ENCODE data around the gene ADAMTS6. TPM values are rescaled to one million over a fixed set of nuclear protein-coding genes. Genes with fewer than 3 reads are reported as not detected.

The ADAMTS6 gene
- total and polyA plus RNA-seq, 2 of the 13 experiments (the other 11 are each of a cell fraction or from before 2014, with no cell fraction given): 3.1 to 8.2 TPM

GRCh38 chr5:65475895-65476294, 5.8 kb downstream of the ADAMTS6 start (continued):
- TF ChIP-seq, protein P1, sequence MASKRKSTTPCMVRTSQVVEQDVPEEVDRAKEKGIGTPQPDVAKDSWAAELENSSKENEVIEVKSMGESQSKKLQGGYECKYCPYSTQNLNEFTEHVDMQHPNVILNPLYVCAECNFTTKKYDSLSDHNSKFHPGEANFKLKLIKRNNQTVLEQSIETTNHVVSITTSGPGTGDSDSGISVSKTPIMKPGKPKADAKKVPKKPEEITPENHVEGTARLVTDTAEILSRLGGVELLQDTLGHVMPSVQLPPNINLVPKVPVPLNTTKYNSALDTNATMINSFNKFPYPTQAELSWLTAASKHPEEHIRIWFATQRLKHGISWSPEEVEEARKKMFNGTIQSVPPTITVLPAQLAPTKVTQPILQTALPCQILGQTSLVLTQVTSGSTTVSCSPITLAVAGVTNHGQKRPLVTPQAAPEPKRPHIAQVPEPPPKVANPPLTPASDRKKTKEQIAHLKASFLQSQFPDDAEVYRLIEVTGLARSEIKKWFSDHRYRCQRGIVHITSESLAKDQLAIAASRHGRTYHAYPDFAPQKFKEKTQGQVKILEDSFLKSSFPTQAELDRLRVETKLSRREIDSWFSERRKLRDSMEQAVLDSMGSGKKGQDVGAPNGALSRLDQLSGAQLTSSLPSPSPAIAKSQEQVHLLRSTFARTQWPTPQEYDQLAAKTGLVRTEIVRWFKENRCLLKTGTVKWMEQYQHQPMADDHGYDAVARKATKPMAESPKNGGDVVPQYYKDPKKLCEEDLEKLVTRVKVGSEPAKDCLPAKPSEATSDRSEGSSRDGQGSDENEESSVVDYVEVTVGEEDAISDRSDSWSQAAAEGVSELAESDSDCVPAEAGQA (IDR thresholded peaks at IDR 0.05; ENCODE audit: low read depth): no peak
- TF ChIP-seq, protein P1 (CRISPR knock-in tag; IDR thresholded peaks at IDR 0.05; ENCODE audit: borderline replicate concordance): no peak
- TF ChIP-seq, protein P2, sequence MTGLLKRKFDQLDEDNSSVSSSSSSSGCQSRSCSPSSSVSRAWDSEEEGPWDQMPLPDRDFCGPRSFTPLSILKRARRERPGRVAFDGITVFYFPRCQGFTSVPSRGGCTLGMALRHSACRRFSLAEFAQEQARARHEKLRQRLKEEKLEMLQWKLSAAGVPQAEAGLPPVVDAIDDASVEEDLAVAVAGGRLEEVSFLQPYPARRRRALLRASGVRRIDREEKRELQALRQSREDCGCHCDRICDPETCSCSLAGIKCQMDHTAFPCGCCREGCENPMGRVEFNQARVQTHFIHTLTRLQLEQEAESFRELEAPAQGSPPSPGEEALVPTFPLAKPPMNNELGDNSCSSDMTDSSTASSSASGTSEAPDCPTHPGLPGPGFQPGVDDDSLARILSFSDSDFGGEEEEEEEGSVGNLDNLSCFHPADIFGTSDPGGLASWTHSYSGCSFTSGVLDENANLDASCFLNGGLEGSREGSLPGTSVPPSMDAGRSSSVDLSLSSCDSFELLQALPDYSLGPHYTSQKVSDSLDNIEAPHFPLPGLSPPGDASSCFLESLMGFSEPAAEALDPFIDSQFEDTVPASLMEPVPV (CRISPR knock-in tag; IDR thresholded peaks at IDR 0.05): no peak
- TF ChIP-seq ZNF746 (CRISPR knock-in tag; IDR thresholded peaks at IDR 0.05): no peak

GRCh38 chr5:65475336-65475735, 6.4 kb downstream of the ADAMTS6 start:
- in situ Hi-C loops (cut with HindIII; ENCODE audit: extremely low pct_ligation_motif_present, low pct_unique_long_range_greater_than_20kb) (loop anchor here (25.0 kb wide), 2 partner anchors 513 to 838 kb away; no protein-coding TSS in a partner anchor), intact Hi-C loops (cut with micrococcal nuclease; ENCODE audit: unreplicated experiment) (no loop called here)
- POLR2A ChIA-PET: no interaction called here
- no TSS peak for BruUV-seq (replicated peaks)
- Histone ChIP-seq H2AFZ (ENCODE audit: low read length) (no peak overlapping the region), H3K4me2 (ENCODE audit: low read depth, low read length) (no peak overlapping the region), H3K27ac (ENCODE audit: extremely low read length, insufficient read depth, low read length) (no peak overlapping the region), H3K9ac (ENCODE audit: insufficient read depth, low read depth, low read length) (no peak overlapping the region), H3K79me2 (ENCODE audit: insufficient read depth, low read length) (no peaks in the 10 kb centered on the region), H4K20me1 (ENCODE audit: insufficient read depth, low read length) (no peaks in the 10 kb centered on the region), H3K4me3 (replicated peaks in 1 of 3; ENCODE audit: insufficient read depth in 1 of 3, low read depth in 2 of 3, low read length in 3 of 3) (no peak overlapping the region), H3K27me3 (ENCODE audit: control insufficient read depth in 1 of 2, insufficient read depth in 2 of 2, low read length in 2 of 2) (no peaks in the 10 kb centered on the region), H3K36me3 (replicated peaks in 1 of 2; ENCODE audit: control insufficient read depth in 1 of 2, insufficient read depth in 2 of 2, low read length in 2 of 2) (no peaks in the 10 kb centered on the region), H3K9me3 (ENCODE audit: low read length) (no peaks in the 10 kb centered on the region), H3K4me1 (ENCODE audit: insufficient read depth, low read length) (peaks cover 9% of the 10 kb centered on the region)
- TF ChIP-seq SMARCC2 (IDR thresholded peaks at IDR 0.05) (no peak), ZBTB3 (CRISPR knock-in tag; IDR thresholded peaks at IDR 0.05; ENCODE audit: borderline replicate concordance, low read depth) (no peak), NKX3-1 (CRISPR knock-in tag; IDR thresholded peaks at IDR 0.05) (no peak), SSRP1 (CRISPR knock-in tag; IDR thresholded peaks at IDR 0.05) (no peak)
- TF ChIP-seq, protein P3, sequence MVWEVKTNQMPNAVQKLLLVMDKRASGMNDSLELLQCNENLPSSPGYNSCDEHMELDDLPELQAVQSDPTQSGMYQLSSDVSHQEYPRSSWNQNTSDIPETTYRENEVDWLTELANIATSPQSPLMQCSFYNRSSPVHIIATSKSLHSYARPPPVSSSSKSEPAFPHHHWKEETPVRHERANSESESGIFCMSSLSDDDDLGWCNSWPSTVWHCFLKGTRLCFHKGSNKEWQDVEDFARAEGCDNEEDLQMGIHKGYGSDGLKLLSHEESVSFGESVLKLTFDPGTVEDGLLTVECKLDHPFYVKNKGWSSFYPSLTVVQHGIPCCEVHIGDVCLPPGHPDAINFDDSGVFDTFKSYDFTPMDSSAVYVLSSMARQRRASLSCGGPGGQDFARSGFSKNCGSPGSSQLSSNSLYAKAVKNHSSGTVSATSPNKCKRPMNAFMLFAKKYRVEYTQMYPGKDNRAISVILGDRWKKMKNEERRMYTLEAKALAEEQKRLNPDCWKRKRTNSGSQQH (CRISPR knock-in tag; IDR thresholded peaks at IDR 0.05; ENCODE audit: low read depth): no peak
- TF ChIP-seq, protein P4, sequence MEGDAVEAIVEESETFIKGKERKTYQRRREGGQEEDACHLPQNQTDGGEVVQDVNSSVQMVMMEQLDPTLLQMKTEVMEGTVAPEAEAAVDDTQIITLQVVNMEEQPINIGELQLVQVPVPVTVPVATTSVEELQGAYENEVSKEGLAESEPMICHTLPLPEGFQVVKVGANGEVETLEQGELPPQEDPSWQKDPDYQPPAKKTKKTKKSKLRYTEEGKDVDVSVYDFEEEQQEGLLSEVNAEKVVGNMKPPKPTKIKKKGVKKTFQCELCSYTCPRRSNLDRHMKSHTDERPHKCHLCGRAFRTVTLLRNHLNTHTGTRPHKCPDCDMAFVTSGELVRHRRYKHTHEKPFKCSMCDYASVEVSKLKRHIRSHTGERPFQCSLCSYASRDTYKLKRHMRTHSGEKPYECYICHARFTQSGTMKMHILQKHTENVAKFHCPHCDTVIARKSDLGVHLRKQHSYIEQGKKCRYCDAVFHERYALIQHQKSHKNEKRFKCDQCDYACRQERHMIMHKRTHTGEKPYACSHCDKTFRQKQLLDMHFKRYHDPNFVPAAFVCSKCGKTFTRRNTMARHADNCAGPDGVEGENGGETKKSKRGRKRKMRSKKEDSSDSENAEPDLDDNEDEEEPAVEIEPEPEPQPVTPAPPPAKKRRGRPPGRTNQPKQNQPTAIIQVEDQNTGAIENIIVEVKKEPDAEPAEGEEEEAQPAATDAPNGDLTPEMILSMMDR (CRISPR knock-in tag; IDR thresholded peaks at IDR 0.05): no peak
- 93% methylated on average over 4 of the region's 4 CpGs for WGBS (ENCODE audit: low lambda C conversion rate)
- no peak for DNase-seq (ENCODE audit: low spot score)
- FAIRE-seq: no peak
- no peak for ATAC-seq
- CTCF ChIA-PET (ENCODE audit: low intra/inter-chr PET ratio, low total read pairs): no interaction called here
